Ammon's horn (tissue), 1 donor: ENCODE measurements around the gene ZAP70.

Experiments
- DNase-seq: peaks from one replicate; pipeline ENCODE4 v3.0.0-alpha.2; 2016; ENCODE audit warnings: low spot score

Gene ZAP70

GRCh38 chr2:97717613-97717995 is 4.2 kb downstream of the ZAP70 start:
- DNase-seq, result no peak

GRCh38 chr2:97718051-97718882 is 4.9 kb downstream of the ZAP70 start:
- no peak for DNase-seq

- DNase-seq, result peak; percentile 15
Measured at GRCh38 chr2:97718942-97719341, 5.6 kb downstream of the ZAP70 start.

- DNase-seq, result no peak
Measured at GRCh38 chr2:97719362-97720155, 6.2 kb downstream of the ZAP70 start.

- DNase-seq, result no peak
Measured at GRCh38 chr2:97720746-97721145, 7.4 kb downstream of the ZAP70 start.

- DNase-seq, result no peak
Measured at GRCh38 chr2:97722227-97722626, 8.9 kb downstream of the ZAP70 start.

GRCh38 chr2:97723156-97724072 is 10.0 kb downstream of the ZAP70 start:
- no peak for DNase-seq

- no peak for DNase-seq
Measured at GRCh38 chr2:97724073-97724410, 10.7 kb downstream of the ZAP70 start.

GRCh38 chr2:97724501-97724900 is 11.1 kb downstream of the ZAP70 start:
- no peak for DNase-seq

GRCh38 chr2:97724946-97725688 is 11.7 kb downstream of the ZAP70 start:
- no peak for DNase-seq

GRCh38 chr2:97726261-97727064 is 13.1 kb downstream of the ZAP70 start:
- DNase-seq, result no peak

- DNase-seq, result no peak
Measured at GRCh38 chr2:97727296-97727695, 13.9 kb downstream of the ZAP70 start.

GRCh38 chr2:97728091-97728731 is 14.8 kb downstream of the ZAP70 start:
- peak; percentile 30 for DNase-seq

- DNase-seq, result no peak
Measured at GRCh38 chr2:97730245-97730644, 16.9 kb downstream of the ZAP70 start.

- no peak for DNase-seq
Measured at GRCh38 chr2:97731274-97732020, 18.1 kb downstream of the ZAP70 start.

- no peak for DNase-seq
Measured at GRCh38 chr2:97732436-97733340, 19.3 kb downstream of the ZAP70 start.

- DNase-seq, result no peak
Measured at GRCh38 chr2:97733341-97734035, 20.1 kb downstream of the ZAP70 start.
